HK-2 (cell line): ENCODE measurements around the gene HOXC12.

ENCODE experiments used
- DNase-seq: peaks from one replicate; pipeline ENCODE4 v3.0.0-alpha.2; 2018; ENCODE audit not compliant: unreplicated experiment

The HOXC12 gene

DNA sequence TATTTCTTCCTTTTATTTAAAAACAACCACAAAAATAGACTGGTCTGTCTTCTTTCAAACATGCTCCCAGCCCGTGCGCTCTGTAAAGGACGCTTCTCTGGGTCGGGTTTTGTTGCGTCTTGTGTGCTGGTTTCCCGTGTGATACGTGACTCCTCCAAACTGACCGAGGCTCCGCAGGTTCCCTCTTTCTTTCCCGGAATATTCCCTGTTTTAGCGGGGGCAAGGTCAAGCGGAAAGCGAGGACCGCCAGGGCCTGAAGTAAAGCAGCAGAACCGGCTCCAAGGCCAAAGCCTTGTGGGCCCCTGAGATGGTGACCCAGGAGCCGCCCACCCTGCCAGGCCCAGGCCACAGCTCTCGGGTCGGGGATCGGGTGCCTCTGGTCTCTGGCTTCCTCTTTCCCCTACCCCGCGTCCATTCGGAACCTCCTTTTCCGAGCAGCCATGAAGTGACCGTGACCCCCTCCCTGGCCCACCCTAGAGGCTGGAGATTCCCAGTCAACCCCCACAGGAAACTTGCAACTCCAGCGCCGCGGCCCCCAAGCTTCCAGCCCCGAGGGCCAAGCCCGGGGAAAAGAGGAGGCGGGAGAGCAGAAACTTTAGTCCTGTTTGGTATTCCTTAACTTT is 29.4 kb downstream of the HOXC12 start:
- no peak for DNase-seq

DNA sequence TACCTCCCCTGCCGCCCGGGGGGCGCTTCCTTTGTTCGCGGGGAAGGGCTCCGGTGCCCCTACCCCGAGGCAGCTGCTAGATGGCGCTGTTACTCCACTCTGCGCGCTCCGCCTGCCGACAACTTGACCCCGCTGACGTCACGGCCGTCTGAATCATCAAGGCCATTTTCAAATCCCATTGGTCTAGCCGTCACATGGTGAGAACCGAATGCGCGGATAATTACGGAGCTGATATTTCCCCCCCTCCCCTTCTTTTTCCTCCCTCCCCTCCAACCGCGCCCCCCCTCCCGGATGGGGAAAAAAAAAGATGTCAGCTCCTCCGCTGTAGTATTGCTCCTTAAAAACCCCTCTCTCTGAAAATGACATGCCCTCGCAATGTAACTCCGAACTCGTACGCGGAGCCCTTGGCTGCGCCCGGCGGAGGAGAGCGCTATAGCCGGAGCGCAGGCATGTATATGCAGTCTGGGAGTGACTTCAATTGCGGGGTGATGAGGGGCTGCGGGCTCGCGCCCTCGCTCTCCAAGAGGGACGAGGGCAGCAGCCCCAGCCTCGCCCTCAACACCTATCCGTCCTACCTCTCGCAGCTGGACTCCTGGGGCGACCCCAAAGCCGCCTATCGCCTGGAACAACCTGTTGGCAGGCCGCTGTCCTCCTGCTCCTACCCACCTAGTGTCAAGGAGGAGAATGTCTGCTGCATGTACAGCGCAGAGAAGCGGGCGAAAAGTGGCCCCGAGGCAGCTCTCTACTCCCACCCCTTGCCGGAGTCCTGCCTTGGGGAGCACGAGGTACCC is 30.4 kb downstream of the HOXC12 start, which contains the start of gene HOXC10:
Gene HOXC10 (plus strand): TSS at position 246 of the 791 bp plus-strand sequence. CDS start 114 bp downstream, at position 360.
- peak; percentile 93 for DNase-seq

DNA sequence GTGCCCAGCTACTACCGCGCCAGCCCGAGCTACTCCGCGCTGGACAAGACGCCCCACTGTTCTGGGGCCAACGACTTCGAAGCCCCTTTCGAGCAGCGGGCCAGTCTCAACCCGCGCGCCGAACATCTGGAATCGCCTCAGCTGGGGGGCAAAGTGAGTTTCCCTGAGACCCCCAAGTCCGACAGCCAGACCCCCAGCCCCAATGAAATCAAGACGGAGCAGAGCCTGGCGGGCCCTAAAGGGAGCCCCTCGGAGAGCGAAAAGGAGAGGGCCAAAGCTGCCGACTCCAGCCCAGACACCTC is 30.9 kb downstream of the HOXC12 start:
- DNase-seq: no peak

DNA sequence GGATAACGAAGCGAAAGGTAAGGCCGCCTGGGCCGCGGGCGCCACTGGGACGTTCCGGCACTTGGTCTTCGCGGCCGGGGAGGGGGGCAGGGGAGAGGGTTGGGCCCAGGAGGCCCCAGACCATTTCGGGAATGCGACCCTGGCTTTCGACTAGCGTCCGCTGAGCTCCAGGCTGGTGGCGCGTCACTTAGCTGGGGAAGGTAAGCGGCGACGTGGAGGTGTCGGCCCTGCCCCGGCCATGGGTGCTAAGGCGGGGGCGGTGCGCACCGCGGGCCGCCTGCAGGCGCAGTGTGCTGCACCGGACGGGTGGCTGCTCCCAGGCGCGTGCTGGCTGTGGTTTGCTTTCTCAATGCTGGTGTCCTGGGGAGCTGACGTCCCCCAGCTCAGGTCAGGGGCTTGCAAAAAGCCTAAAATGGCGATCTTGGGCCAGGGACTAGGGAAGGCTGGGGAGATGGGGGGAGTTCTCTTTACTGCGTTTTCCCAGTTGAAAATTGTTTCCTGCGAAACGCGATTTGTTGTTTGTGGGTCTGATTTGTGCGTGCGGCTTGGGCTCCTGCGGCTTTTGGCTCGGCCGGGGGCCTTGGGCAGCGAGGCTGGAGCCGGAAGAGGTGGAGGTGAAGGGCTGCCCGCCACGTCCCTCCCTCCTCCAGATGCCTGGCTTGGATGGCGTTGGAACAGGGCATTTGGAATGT is 31.4 kb downstream of the HOXC12 start:
- DNase-seq: peak; percentile 68

DNA sequence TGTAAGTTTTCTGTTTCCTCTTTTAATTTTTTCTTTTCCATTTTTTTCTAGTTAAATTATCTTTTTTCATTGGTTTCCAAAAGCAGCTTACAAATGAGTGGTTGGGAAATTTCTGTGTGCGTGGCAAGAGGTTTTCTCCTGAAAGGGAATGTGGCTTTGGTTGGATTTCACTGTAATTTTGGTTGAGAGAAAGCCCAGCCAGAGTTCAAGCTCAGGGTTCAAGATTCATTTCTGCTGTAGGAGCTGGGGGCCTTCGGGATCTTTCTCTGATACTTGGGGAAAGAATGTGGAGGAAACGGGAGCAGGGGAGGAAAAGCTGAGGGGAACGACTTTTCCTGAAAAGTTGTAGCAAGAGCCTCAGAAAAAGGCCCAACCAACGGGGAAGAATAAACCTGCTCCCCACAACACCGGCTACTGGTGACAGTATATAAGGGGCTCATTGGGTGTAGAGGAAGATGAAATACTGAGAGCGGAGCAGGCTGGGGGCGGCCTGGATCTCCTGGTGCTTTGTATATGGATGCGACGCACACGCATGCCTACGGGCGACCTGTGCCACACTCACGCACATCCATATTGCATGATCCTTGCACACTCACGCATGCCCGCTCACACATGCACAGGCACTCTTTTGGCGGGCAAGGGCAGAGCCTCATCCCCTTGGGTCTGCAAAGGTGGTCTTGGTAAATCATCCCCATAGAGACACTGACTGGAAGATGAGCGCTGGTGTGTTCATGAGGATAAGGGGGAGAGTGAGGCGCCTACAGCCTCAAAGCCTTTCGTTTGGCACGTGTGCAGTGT is 32.2 kb downstream of the HOXC12 start:
- no peak for DNase-seq

DNA sequence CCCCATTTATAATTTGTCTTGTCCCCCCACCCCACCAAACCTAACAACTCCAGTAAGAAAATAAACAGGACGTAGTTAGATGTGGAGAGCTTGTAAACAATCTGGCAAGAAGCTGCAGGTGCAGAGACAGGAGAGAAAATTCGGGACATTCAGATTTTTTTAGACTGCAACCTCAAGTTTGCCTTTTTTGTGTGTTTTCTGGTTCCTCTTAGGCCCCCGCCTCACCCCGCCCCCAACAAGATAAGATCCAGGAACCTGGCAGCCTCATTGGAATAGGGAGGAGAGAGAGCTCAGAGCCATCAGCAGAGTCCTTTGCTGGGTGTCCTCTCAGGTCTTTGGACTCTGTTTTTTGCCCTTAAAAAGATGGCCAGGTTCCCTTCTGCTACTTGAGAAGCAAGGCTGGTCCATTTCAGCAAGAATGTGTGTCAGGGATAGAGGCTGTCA is 33.1 kb downstream of the HOXC12 start:
- no peak for DNase-seq

DNA sequence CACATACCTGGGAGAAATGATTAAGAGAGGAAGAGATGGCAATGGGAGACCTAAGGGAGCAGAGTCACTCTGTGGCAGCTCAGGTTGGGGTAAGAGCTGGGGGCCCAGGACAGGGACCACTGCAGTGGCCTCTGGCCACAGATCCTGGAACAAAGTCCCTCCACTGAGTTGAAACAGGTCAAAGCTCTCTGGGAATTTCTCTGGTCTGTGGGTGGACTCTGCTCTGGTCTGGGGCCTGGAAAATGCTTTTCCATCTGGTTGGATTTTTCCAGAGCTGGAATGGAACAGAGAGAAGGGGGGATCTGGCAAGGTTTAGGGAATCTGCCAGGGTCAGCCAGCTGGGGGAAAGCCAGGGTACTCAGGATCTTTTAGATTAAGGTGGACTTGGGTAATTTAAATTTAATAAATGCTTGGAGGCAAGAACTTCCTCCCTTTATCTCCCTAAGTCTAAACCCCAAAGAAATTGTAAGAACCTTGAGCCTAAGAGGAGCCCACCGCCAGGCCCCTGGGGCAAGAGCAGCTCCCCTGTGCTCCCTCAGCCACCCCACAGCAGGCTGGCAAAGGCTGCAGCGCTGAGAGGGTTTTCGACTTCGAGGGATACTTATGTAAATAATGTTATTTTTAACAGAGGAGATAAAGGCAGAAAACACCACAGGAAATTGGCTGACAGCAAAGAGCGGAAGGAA is 34.0 kb downstream of the HOXC12 start:
- no peak for DNase-seq

DNA sequence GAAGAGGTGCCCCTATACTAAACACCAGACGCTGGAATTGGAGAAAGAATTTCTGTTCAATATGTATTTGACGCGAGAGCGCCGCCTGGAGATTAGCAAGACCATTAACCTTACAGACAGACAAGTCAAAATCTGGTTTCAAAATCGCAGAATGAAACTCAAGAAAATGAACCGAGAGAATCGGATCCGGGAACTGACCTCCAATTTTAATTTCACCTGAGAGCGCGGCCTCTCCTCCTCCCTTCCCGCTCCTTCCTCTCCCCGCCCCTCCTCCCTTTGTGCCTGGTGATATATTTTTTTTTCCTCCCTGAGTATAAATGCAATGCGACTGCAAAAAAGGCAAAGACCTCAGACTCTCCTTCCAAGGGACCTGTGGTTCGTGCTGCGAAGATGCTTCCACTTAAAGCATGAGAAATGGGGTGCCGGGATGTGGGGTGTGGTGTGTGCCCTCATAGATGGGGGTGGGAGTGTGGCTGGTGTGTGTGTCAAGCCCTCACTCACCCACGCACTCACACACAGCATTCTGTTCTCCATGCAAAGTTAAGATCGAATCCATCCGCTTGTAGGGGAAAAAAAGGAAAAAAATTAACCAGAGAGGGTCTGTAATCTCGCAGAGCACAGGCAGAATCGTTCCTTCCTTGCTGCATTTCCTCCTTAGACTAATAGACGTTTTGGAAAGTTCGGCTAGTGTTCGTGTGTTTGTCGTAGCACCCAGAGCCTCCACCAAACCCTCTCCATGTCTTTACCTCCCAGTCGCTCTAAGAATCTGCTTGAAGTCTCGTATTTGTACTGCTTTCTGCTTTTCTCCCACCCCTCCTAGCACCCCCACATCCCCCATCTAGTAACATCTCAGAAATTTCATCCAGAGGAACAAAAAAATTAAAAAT is 34.8 kb downstream of the HOXC12 start:
- DNase-seq: no peak

DNA sequence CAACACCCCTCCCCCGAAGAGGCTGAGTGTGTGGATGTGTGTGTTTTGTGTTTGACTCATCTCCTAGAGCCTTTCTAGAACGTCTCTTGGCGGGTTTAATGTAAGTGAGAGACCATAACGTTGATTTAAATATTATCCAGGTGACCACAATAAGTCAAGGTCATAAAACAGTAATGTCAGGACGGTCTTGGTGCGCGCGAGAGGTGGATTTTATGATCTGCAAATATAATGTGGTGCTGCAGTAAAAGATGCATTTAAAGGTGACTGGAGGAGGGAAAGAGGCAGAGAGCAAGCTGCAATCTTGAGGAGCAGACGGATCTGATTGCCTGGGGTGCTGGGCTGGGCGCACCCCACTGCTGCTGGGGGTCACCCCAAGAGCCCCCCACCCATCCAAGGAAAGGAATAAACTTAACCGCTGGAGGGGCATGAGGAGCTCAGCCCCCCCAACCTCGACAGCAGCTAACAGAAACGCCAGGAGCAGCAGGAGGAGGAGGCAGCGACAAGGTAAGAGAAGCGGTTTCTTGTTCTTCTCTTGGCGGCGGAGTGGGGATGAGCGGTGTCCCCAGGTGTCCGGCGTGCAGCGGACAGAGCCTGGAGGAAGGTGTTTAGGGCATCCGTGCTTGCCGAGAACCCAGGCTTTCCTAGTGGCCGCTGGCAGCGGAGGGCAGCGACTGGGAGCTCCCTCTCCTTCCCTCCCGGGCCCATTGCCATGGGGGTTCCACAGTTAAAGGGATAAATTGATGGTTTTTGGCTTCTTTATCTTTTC is 35.8 kb downstream of the HOXC12 start:
- no peak for DNase-seq

DNA sequence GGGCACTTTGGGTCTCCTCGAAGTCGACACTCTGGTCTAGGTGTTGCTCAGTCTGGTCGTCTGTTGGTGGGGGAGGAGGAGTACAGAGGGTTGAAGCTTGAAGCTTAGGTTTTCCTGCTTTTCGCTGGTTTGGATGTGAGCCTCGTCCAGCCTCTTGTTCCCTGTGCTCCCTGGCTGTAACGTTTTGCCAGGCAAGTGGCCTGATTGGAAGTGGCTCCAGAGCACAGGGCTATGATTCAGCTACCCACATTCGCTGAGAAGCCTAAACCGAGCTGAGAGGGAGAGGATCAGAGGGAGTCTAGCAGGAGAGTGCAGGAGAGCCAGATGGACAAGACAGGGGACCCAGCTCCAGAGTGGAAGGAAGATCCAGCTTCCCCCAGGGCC is 36.4 kb downstream of the HOXC12 start:
- no peak for DNase-seq

DNA sequence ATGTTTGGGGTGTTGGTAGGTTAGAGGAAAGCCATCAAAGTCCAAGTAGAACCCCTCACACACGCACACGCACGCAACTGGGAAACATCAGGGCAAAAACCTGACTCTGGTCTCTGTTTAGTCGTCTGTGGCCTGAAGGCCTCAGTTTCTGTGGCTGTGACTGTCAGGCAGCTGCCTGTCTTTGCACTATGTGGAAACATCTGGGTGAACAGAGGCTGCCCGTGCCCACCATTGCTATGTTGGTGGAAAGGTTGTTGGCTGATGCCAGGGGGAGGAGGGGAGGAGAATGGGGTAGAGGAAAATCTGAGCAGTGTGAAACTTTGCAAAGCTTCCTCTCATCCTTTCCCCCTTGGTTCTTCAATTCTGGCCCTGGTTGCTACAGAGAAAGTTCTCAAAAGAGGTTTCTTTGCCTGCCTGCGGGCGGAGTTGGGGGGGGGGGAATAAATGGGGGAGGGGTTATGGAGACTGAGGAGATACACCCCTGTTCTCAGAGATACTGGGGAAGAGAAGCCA is 37.7 kb downstream of the HOXC12 start:
- no peak for DNase-seq

DNA sequence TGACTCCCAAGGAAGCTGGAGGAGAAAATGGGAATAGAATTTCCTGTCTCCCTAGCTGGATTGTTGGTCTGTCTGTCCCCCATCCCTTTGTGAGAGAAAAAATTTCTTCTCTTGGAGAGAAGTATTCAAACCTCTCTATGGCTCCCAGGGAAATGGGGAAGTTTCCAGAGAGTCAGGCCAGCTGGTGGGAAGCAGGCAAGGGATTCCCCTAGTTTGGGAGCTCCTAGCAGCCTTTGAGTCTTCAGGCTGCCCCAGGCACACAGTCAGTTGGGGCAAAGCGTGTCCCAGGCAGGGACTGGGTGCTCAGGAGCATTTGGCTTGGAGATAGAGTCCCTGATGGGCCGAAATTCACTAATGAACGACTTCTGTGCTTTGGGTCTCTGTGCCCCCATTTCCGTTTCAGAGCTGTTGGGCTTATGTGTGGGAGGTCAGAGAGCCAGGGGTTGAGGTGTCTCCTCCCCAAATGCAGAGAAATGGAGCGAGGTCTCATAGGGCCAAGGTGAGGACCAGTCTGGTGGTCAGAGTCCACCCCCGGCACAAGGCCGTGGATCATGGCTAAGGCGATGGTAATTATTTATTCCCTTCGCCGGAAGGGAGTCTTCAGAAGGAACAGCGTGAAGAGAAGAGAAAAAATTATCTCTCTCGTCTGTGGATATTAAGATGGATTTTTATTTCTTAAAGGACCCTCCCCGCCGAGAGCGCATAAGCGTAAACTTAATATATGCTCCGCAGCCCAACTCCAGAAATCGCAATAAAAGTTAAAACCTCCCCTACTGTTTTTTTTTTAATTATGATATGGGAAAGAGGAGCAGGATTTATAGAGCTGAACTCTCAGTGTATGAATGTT is 38.7 kb downstream of the HOXC12 start:
- DNase-seq: no peak

DNA sequence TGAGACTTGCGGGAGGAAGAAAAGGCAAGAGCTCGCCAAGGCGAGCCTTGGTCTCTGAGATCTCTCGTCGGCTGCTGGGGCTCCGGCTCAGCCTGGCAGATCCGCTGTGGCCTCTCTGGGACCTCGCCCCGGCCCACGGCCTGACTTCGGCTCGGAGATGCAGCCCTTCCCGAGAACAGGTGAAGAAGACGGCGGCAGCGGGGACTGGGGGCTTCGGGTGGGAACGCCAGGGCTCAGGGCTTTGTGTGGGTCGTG is 39.2 kb downstream of the HOXC12 start:
- no peak for DNase-seq

DNA sequence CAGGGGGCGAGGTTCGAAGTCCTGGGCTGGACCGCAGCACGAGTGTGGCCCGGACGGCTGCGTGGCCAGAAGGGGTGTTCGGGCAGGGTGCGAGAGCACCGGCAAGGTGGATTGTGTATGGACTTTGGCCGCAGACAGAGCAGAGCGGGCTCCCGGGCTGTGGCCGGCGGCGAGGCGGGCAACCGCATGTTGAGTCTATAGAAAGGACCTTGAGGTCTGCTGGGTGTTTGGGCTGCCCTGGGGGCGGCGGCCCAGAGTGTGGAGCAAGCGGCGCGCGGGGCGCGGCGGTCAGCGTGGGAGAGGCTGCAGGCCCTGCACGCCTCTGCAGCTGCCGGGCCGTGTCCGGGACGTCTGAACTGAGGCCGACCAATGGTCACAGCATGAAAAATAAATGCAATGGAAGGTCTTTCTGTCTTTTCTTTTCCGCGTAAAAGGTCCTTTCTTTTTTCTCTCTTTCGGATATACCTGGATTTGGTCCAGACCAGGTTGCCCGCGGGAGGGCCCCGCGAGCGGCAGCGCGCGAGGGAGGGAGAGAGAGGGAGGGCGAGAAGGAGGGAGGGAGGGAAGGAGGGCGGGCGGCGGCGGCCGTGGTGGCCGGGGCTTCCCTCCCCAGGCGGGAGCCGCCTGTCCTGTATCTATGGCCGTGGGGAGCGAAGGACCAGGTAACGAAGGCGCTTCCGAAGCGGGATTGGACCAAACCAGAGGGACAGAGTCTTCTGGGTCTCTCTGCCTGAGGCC is 39.7 kb downstream of the HOXC12 start:
- peak; percentile 57 for DNase-seq

DNA sequence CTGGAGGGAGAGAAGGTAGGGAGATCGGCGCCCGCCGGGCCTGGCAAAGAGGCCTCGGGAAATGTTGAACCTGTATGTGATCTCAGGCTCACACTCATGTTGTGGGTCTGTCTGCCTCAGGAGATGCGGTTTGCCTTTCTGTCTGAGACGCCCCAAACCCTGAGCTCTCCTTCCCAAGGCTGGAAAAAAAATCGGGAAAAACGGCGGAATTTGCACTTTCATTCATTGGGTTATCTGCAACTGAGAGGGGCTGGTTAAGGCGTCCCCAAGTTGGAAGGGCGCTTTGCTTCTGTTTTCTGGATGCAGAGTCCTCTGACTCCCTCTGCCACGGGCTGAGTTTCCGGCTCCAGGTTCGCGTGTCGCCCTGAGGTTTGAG is 40.3 kb downstream of the HOXC12 start:
- no peak for DNase-seq

DNA sequence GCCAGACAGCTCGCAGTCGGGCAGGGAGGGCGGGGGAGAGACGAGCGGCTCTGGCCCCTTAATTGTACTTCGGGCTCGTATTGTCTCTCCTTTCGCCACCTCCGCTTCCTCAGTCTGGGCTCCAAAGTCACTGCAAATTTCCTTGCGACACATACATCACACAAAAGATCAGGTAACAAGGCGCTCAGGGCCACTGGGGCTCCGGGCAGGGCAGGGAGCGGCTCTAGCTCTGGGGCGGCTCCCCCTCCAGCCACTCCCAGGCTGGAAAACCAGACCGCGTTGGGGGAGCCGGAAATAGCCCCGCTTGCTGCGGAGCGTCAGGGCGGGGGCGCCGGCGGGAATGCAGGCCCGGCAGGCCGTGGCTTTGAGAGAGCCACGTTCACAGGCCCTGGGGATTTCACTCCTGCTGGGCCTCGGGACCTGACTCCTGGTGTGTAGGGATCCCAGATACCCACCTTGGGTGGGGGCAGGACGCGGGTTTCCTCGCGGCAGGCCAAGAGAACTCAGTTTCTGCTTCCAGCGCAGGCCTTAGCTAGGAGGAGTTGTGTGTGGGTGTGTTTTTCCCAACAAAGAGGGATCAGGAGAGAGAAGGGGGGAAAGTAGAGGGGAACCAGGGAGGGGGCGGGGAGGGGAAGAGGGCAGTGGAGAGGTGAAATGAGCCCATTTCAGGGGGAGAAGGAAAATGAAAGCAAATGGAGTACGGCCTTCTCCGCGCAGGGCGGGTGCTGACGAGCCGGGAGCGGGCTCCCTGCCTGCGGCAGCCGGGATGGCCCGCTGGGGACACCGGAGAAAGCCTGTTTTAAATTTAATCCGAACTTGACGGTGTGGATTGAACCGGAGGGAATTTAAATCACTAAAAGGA is 40.9 kb downstream of the HOXC12 start:
- DNase-seq: peak; percentile 84
